CD14-positive monocyte (primary cell): ENCODE data around the gene MED29. TPM values are rescaled to one million over a fixed set of nuclear protein-coding genes. Genes with fewer than 3 reads are reported as not detected.

Experiments
- DNase-seq, 3 donors: peaks; one replicate each; pipeline ENCODE4 v3.0.0-alpha.2; 2011 to 2022
- H2AFZ ChIP-seq: 2 replicates; pipeline ENCODE4 v1.6.0; 2012; ENCODE audit warnings: mild to moderate bottlenecking, low read depth, low read length, inconsistent platforms; ENCODE audit not compliant: insufficient read depth, poor library complexity, severe bottlenecking
- H3K27ac ChIP-seq, 2 donors: 1 replicate in 1 of 2; 2 replicates in 1 of 2; pipeline ENCODE4 v1.5.1; 2012 to 2013; ENCODE audit warnings: low read length in 2 of 2, control low read depth in 1 of 2, inconsistent platforms in 1 of 2, low read depth in 1 of 2, mild to moderate bottlenecking in 1 of 2
- H3K27me3 ChIP-seq, 2 donors: one replicate each; pipeline versions ENCODE4 v1.6.0 to v1.6.1; 2011 to 2013; ENCODE audit warnings: low read length in 2 of 2; ENCODE audit not compliant: control insufficient read depth in 2 of 2, insufficient read depth in 2 of 2
- H3K36me3 ChIP-seq, 2 donors: replicated peaks in 1 of 2; 1 replicate in 1 of 2; 2 replicates in 1 of 2; pipeline versions ENCODE4 v1.5.1 to v1.6.1; 2012 to 2013; ENCODE audit warnings: low read length in 2 of 2, control low read depth in 1 of 2, inconsistent platforms in 1 of 2, mild to moderate bottlenecking in 1 of 2; ENCODE audit not compliant: insufficient read depth in 2 of 2, control insufficient read depth in 1 of 2
- H3K4me1 ChIP-seq, 2 donors: 1 replicate in 1 of 2; 2 replicates in 1 of 2; pipeline versions ENCODE4 v1.5.1 to v1.6.1; 2012 to 2013; ENCODE audit warnings: low read length in 2 of 2, control low read depth in 1 of 2, inconsistent platforms in 1 of 2, mild to moderate bottlenecking in 1 of 2, moderate library complexity in 1 of 2; ENCODE audit not compliant: insufficient read depth in 2 of 2, control insufficient read depth in 1 of 2
- H3K4me2 ChIP-seq: replicated peaks from 2 replicates; pipeline ENCODE3; 2012; ENCODE audit warnings: low read length, moderate library complexity, mild to moderate bottlenecking; ENCODE audit not compliant: poor library complexity, severe bottlenecking; ENCODE audit errors: extremely low read depth
- H3K4me3 ChIP-seq, 3 experiments: fragments of 200-600 bp in 1 of 3; sonication (generic) in 1 of 3; replicated peaks in 1 of 3; 1 replicate in 2 of 3; 2 replicates in 1 of 3; pipeline ENCODE4 v1.5.1; 2011 to 2013; ENCODE audit warnings: low read length in 3 of 3, mild to moderate bottlenecking in 3 of 3, control low read depth in 2 of 3, low read depth in 2 of 3, inconsistent platforms in 1 of 3, moderate library complexity in 1 of 3
- H3K79me2 ChIP-seq: 2 replicates; pipeline ENCODE4 v1.6.0; 2012; ENCODE audit warnings: mild to moderate bottlenecking, control low read depth, inconsistent platforms, low read length, moderate library complexity; ENCODE audit not compliant: insufficient read depth
- H3K9ac ChIP-seq: 2 replicates; pipeline ENCODE4 v1.6.0; 2017; ENCODE audit warnings: low read length, mild to moderate bottlenecking; ENCODE audit not compliant: insufficient read depth, poor library complexity, severe bottlenecking
- H3K9me3 ChIP-seq, 2 donors: replicated peaks in 1 of 2; 1 replicate in 1 of 2; 2 replicates in 1 of 2; pipeline versions ENCODE4 v1.5.1 to v1.6.1; 2012 to 2013; ENCODE audit warnings: low read length in 2 of 2, control low read depth in 1 of 2; ENCODE audit not compliant: control insufficient read depth in 1 of 2, insufficient read depth in 1 of 2
- H4K20me1 ChIP-seq: 2 replicates; pipeline ENCODE4 v1.6.0; 2012; ENCODE audit warnings: mild to moderate bottlenecking, low read length, control low read depth, moderate library complexity; ENCODE audit not compliant: insufficient read depth
- H3K27ac Mint-ChIP-seq, 7 donors: one replicate each; pipeline ENCODE4 v1.8.0; 2020; ENCODE audit warnings: mild to moderate bottlenecking in 7 of 7, mixed read lengths in 7 of 7, moderate library complexity in 6 of 7, inconsistent platforms in 2 of 7
- H3K27me3 Mint-ChIP-seq, 3 donors: one replicate each; pipeline ENCODE4 v1.8.0; 2021 to 2022; ENCODE audit warnings: low read depth in 3 of 3, mild to moderate bottlenecking in 3 of 3, mixed read lengths in 3 of 3, moderate library complexity in 3 of 3, inconsistent platforms in 1 of 3
- H3K36me3 Mint-ChIP-seq, 2 donors: one replicate each; pipeline ENCODE4 v1.8.0; 2020; ENCODE audit warnings: mixed read lengths in 2 of 2, inconsistent platforms in 1 of 2, mild to moderate bottlenecking in 1 of 2
- H3K4me1 Mint-ChIP-seq: one replicate; pipeline ENCODE4 v1.8.0; 2020; ENCODE audit warnings: mild to moderate bottlenecking, mixed read lengths
- H3K4me3 Mint-ChIP-seq, 2 donors: one replicate each; pipeline ENCODE4 v1.8.0; 2020; ENCODE audit warnings: mild to moderate bottlenecking in 2 of 2, mixed read lengths in 2 of 2, moderate library complexity in 1 of 2
- H3K9me3 Mint-ChIP-seq, 7 donors: one replicate each; pipeline ENCODE4 v1.8.0; 2020 to 2022; ENCODE audit warnings: mixed read lengths in 7 of 7, mild to moderate bottlenecking in 6 of 7, moderate library complexity in 6 of 7, inconsistent platforms in 2 of 7
- WGBS: methylation state at CpG from one replicate; pipeline ENCODE4 v1.1.5; 2013; ENCODE audit warnings: missing lambda C conversion rate; ENCODE audit not compliant: insufficient coverage; 5-methylcytosine and 5-hydroxymethylcytosine counted together
- intact Hi-C, 2 donors: fragments of 100-400 bp; cut with micrococcal nuclease; formaldehyde crosslinking; loops; one replicate each; pipeline versions ENCODE4 v1.15.0 to v1.15.1; 2023
- polyA plus RNA-seq, 3 donors: library from polyadenylated mRNA; depleted of rRNA in 1 of 3; unstranded in 2 of 3; stranded (reverse) in 1 of 3; fragments of 300-500 nt in 2 of 3; fragments of >200 nt in 1 of 3; fragmentation: Illumina TruSeq in 2 of 3; gene quantifications; 1 replicate in 2 of 3; 2 replicates in 1 of 3; pipeline ENCODE4 v1.2.3, GENCODE V29; 2012 to 2021
- TF ChIP-seq, protein P1 (sequence below): fragments of 200-600 bp; IDR thresholded peaks from one replicate; pipeline ENCODE4 v1.8.0; 2022; ENCODE audit warnings: antibody characterized with exemption, mild to moderate bottlenecking

MED29 gene
- polyA plus RNA-seq, 3 donors, result 35.8 to 38.2 (median 37.0) TPM

DNA sequence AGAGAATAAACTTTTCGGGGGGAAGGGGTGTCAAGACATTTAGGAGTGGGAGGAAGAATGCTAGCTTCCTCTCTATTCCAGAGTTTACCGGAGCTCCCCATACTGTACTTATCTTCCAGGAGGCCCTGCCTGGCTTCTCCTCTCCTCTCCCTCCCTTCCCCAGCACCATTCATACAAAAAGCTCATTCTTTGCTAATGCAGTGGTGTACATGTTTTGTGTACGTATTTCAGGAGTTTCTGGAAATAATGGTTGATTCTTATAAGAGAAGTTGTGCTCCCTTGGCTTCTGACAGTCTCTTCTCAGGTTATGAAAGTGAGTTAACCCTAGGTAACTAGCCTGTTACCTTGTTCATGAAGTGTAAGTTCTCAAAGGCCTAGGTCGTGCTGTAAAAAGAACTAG, 41.9 kb upstream of the MED29 start:
- Histone ChIP-seq H3K27me3 (no peaks in the 10 kb centered on the region), H2AFZ (no peak overlapping the region), H3K9me3 (no peaks in the 10 kb centered on the region), H3K27ac (no peak overlapping the region), H3K36me3 (peaks cover 41 to 83% of the 10 kb centered on the region in 2 donors), H4K20me1 (peaks cover 61% of the 10 kb centered on the region), H3K4me2 (no peak overlapping the region), H3K9ac (no peak overlapping the region), H3K4me1 (no peaks in the 10 kb centered on the region), H3K79me2 (peaks cover 53% of the 10 kb centered on the region), H3K4me3 (no peak overlapping the region)
- H3K4me1 Mint-ChIP-seq, result peaks cover 25% of the 10 kb centered on the region
- H3K27me3 Mint-ChIP-seq, result peaks cover 0 to 3% (median 1%) of the 10 kb centered on the region in 3 donors
- WGBS, result 89% methylated on average over 1 of the region's 4 CpGs
- TF ChIP-seq, protein P1, sequence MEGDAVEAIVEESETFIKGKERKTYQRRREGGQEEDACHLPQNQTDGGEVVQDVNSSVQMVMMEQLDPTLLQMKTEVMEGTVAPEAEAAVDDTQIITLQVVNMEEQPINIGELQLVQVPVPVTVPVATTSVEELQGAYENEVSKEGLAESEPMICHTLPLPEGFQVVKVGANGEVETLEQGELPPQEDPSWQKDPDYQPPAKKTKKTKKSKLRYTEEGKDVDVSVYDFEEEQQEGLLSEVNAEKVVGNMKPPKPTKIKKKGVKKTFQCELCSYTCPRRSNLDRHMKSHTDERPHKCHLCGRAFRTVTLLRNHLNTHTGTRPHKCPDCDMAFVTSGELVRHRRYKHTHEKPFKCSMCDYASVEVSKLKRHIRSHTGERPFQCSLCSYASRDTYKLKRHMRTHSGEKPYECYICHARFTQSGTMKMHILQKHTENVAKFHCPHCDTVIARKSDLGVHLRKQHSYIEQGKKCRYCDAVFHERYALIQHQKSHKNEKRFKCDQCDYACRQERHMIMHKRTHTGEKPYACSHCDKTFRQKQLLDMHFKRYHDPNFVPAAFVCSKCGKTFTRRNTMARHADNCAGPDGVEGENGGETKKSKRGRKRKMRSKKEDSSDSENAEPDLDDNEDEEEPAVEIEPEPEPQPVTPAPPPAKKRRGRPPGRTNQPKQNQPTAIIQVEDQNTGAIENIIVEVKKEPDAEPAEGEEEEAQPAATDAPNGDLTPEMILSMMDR, result no peak
- DNase-seq, result no peak
- intact Hi-C loops, result loop anchor here (5.0 to 10.0 kb wide), 2 partner anchors 33 to 485 kb away; partner anchors contain the start of gene DYRK1B (in 1 of the 2)
- H3K9me3 Mint-ChIP-seq, result peaks cover 0 to 2% (median 0%) of the 10 kb centered on the region in 7 donors
- no peak overlapping the region for H3K4me3 Mint-ChIP-seq
- H3K36me3 Mint-ChIP-seq, result peaks cover 65 to 75% of the 10 kb centered on the region in 2 donors
- peak overlapping the region in 2 of 7 donors; percentile 32 to 37 for H3K27ac Mint-ChIP-seq

- Mint-ChIP-seq H3K4me3 (no peak overlapping the region), H3K27ac (no peak overlapping the region), H3K27me3 (peaks cover 0 to 1% (median 1%) of the 10 kb centered on the region in 3 donors), H3K9me3 (peaks cover 0 to 2% (median 0%) of the 10 kb centered on the region in 7 donors), H3K36me3 (peaks cover 66 to 76% of the 10 kb centered on the region in 2 donors), H3K4me1 (peaks cover 18% of the 10 kb centered on the region)
- Histone ChIP-seq H3K4me2 (no peak overlapping the region), H3K27me3 (no peaks in the 10 kb centered on the region), H3K4me1 (no peaks in the 10 kb centered on the region), H3K27ac (no peak overlapping the region), H4K20me1 (peaks cover 61% of the 10 kb centered on the region), H3K9me3 (no peaks in the 10 kb centered on the region), H3K4me3 (no peak overlapping the region), H3K79me2 (peaks cover 45% of the 10 kb centered on the region), H3K36me3 (peaks cover 49 to 89% of the 10 kb centered on the region in 2 donors), H2AFZ (no peak overlapping the region), H3K9ac (no peak overlapping the region)
- DNase-seq, result no peak
- no CpG with 5 or more reads among the region's 3 CpGs for WGBS
- intact Hi-C loops, result no loop called here
- TF ChIP-seq, protein P1, result no peak
These were observed 41.0 kb upstream of the MED29 start for GRCh38 chr19:39350156-39350555.
